K562 (cell line): Measurements from ENCODE around the gene CHURC1. TPM values are rescaled to one million over a fixed set of nuclear protein-coding genes. Genes with fewer than 3 reads are reported as not detected.
A peak's percentile ranks its signal among the peaks of the same experiment; 100 is the strongest.

ENCODE experiments used
- ATAC-seq: fragments of 200-7000 bp; cut with Tn5 transposase; 3 replicates; pipeline ENCODE4 v1.9.1; 2020; ENCODE audit warnings: moderate library complexity
- BruUV-seq: library from RNA; stranded (reverse); fragments of 400-500 nt; replicated peaks from 2 replicates; lab custom pipeline; 2021; lab: Mats Ljungman, UMichigan
- CTCF ChIA-PET: fragments of 300-600 bp; formaldehyde crosslinking; extraction: SDS; loops from one replicate; lab custom pipeline; 2021; ENCODE audit warnings: low intra/inter-chr PET ratio; lab: Yijun Ruan, JAX
- POLR2A ChIA-PET: fragments of 300-600, 350-650 bp; sonication (Branson Sonifier 250); formaldehyde crosslinking; extraction: SDS; loops from one replicate; lab custom pipeline; 2021; ENCODE audit warnings: antibody characterized with exemption, inconsistent platforms; lab: Yijun Ruan, JAX
- DNase-seq, 4 experiments: peaks; one replicate each; pipeline versions ENCODE4 v3.0.0 to v3.0.0-alpha.2; 2011 to 2018; ENCODE audit warnings: low spot score in 3 of 4, mixed read lengths in 3 of 4; ENCODE audit errors: extremely low read depth in 1 of 4
- FAIRE-seq: peaks from 2 replicates; lab custom pipeline; 2011; peaks lifted over from hg19 to GRCh38; lab: Jason Lieb, UNC
- H2AFZ ChIP-seq: 2 replicates; pipeline ENCODE4 v1.6.0; 2011; ENCODE audit warnings: low read depth, low read length, control low read depth, inconsistent platforms
- H3K27ac ChIP-seq: fragments of 200-600 bp; 3 replicates; pipeline ENCODE4 v1.8.0; 2011; ENCODE audit warnings: low read depth, mild to moderate bottlenecking, control low read depth, inconsistent platforms, low read length, moderate library complexity, mixed read lengths; ENCODE audit errors: extremely low read depth
- H3K27me3 ChIP-seq, 2 experiments: fragments of 300-600 bp in 1 of 2; 2 replicates in 1 of 2; 3 replicates in 1 of 2; pipeline versions ENCODE4 v1.6.0 to v1.8.0; 2011; ENCODE audit warnings: inconsistent platforms in 2 of 2, low read length in 2 of 2, mild to moderate bottlenecking in 1 of 2, mixed read lengths in 1 of 2, moderate library complexity in 1 of 2; ENCODE audit not compliant: control insufficient read depth in 2 of 2, insufficient read depth in 2 of 2
- H3K36me3 ChIP-seq: fragments of 300-600 bp; 3 replicates; pipeline ENCODE4 v1.8.0; 2011; ENCODE audit warnings: mild to moderate bottlenecking, low read length, inconsistent platforms; ENCODE audit not compliant: control insufficient read depth, insufficient read depth
- H3K4me1 ChIP-seq, 2 experiments: fragments of 200-600 bp in 1 of 2; replicated peaks in 1 of 2; 2 replicates in 1 of 2; 3 replicates in 1 of 2; pipeline versions ENCODE4 v1.5.1 to v1.8.0; 2011; ENCODE audit warnings: inconsistent platforms in 2 of 2, low read length in 2 of 2, mild to moderate bottlenecking in 1 of 2, mixed read lengths in 1 of 2, moderate library complexity in 1 of 2; ENCODE audit not compliant: control insufficient read depth in 2 of 2, insufficient read depth in 2 of 2
- H3K4me2 ChIP-seq: 2 replicates; pipeline ENCODE4 v1.6.1; 2011; ENCODE audit warnings: low read length, control low read depth, inconsistent platforms, mixed read lengths; ENCODE audit not compliant: insufficient read depth
- H3K4me3 ChIP-seq: fragments of 200-600 bp; sonication (generic), shearing (Covaris generic); 2 replicates; pipeline ENCODE4 v1.5.1; 2016; ENCODE audit warnings: control low read depth, inconsistent platforms
- H3K79me2 ChIP-seq: fragments of 200-600 bp; 3 replicates; pipeline ENCODE4 v1.8.0; 2011; ENCODE audit warnings: low read length, inconsistent platforms; ENCODE audit not compliant: control insufficient read depth, insufficient read depth
- H3K9ac ChIP-seq, 2 experiments: 2 replicates each; pipeline versions ENCODE4 v1.6.0 to v1.6.1; 2011; ENCODE audit warnings: low read depth in 2 of 2, low read length in 2 of 2, control low read depth in 1 of 2, inconsistent platforms in 1 of 2, mild to moderate bottlenecking in 1 of 2, mixed read lengths in 1 of 2; ENCODE audit not compliant: insufficient read depth in 1 of 2
- H3K9me1 ChIP-seq: one replicate; pipeline ENCODE4 v1.6.0; 2011; ENCODE audit warnings: inconsistent platforms, mild to moderate bottlenecking, low read length, moderate library complexity; ENCODE audit not compliant: control insufficient read depth, insufficient read depth
- H3K9me3 ChIP-seq: replicated peaks from 2 replicates; pipeline ENCODE4 v1.5.1; 2011; ENCODE audit warnings: low read depth, low read length, inconsistent platforms; ENCODE audit not compliant: control insufficient read depth, insufficient read depth
- H4K20me1 ChIP-seq: replicated peaks from 2 replicates; pipeline ENCODE4 v1.6.1; 2011; ENCODE audit warnings: low read length, inconsistent platforms, mixed read lengths; ENCODE audit not compliant: control insufficient read depth, insufficient read depth
- ASH1L ChIP-seq: fragments of 450-650 bp; IDR thresholded peaks from 2 replicates; pipeline ENCODE4 v1.6.1; 2018; ENCODE audit warnings: borderline replicate concordance, mild to moderate bottlenecking, low read depth; ENCODE audit not compliant: partially characterized antibody
- BRD9 ChIP-seq: fragments of 450-650 bp; IDR thresholded peaks from 2 replicates; pipeline ENCODE4 v1.6.1; 2018; ENCODE audit warnings: low read depth; ENCODE audit not compliant: partially characterized antibody
- CBX3 ChIP-seq, 2 experiments: IDR thresholded peaks; 1 replicate in 1 of 2; 2 replicates in 1 of 2; pipeline ENCODE4 v1.6.1; 2012; ENCODE audit warnings: inconsistent platforms in 2 of 2, low read length in 2 of 2, borderline replicate concordance in 1 of 2, control low read depth in 1 of 2
- EZH2 ChIP-seq: IDR thresholded peaks from 2 replicates; pipeline ENCODE4 v1.6.1; 2012; ENCODE audit warnings: low read depth, mild to moderate bottlenecking, inconsistent platforms, low read length, borderline replicate concordance
- GATAD2A ChIP-seq: fragments of 450-650 bp; IDR thresholded peaks from 2 replicates; pipeline ENCODE4 v1.6.1; 2017
- MAFF ChIP-seq: IDR thresholded peaks from 2 replicates; pipeline ENCODE4 v1.6.1; 2012; ENCODE audit warnings: low read length, improper control_type of control experiment
- MTF1 ChIP-seq: fragments of 250-450 bp; sonication (Bioruptor Pico); IDR thresholded peaks from 2 replicates; pipeline ENCODE4 v1.9.0; 2021; ENCODE audit warnings: moderate library complexity, mild to moderate bottlenecking, inconsistent platforms, borderline replicate concordance
- PHTF2 ChIP-seq: fragments of 250-450 bp; sonication (Bioruptor Pico); IDR thresholded peaks from 2 replicates; pipeline ENCODE4 v1.5.0; 2021; ENCODE audit warnings: mild to moderate bottlenecking
- PKNOX1 ChIP-seq: fragments of 450-650 bp; IDR thresholded peaks from 2 replicates; pipeline ENCODE4 v1.6.1; 2016
- PRMT5 ChIP-seq: sonication (generic); formaldehyde crosslinking; IDR thresholded peaks from 2 replicates; pipeline ENCODE4 v1.5.0; 2020; ENCODE audit warnings: missing genetic modification reagents
- RFX7 ChIP-seq: fragments of 250-450 bp; sonication (Bioruptor Pico); IDR thresholded peaks from 2 replicates; pipeline ENCODE4 v1.5.1; 2021; ENCODE audit warnings: mild to moderate bottlenecking
- STAT5A ChIP-seq: IDR thresholded peaks from 2 replicates; pipeline ENCODE4 v1.6.1; 2012; ENCODE audit warnings: low read length, inconsistent platforms, borderline replicate concordance
- ZNF24 ChIP-seq: fragments of 450-650 bp; IDR thresholded peaks from 2 replicates; pipeline ENCODE4 v1.6.1; 2016
- ZNF408 ChIP-seq: fragments of 250-450 bp; sonication (Bioruptor Pico); IDR thresholded peaks from 2 replicates; pipeline ENCODE4 v1.4.0; 2020; ENCODE audit warnings: low read depth, mild to moderate bottlenecking, moderate library complexity
- ZNF584 ChIP-seq: fragments of 200-800 bp; sonication (Bioruptor generic); IDR thresholded peaks from 2 replicates; pipeline ENCODE4 v1.6.1; 2016; ENCODE audit warnings: low read depth, mild to moderate bottlenecking, missing genetic modification characterization, missing compliant biosample characterization
- ZNF764 ChIP-seq: fragments of 250-450 bp; sonication (Bioruptor Pico); IDR thresholded peaks from 2 replicates; pipeline ENCODE4 v1.4.0; 2020; ENCODE audit warnings: low read depth, mild to moderate bottlenecking, moderate library complexity
- ZSCAN29 ChIP-seq: fragments of 450-650 bp; IDR thresholded peaks from 2 replicates; pipeline ENCODE4 v1.6.1; 2017
- WGBS: fragments of 100-300 bp; shearing (Covaris generic); methylation state at CpG from one replicate; pipeline ENCODE4 v1.1.6; 2016; ENCODE audit warnings: low coverage, mixed read lengths; ENCODE audit not compliant: insufficient coverage; ENCODE audit errors: missing lambda C conversion rate; 5-methylcytosine and 5-hydroxymethylcytosine counted together
- in situ Hi-C: fragments of 300-500 bp; cut with MboI; formaldehyde crosslinking; loops from 4 replicates; pipeline ENCODE4 v1.15.0; 2018; ENCODE audit warnings: inconsistent platforms, mixed read lengths
- intact Hi-C: fragments of 100-400 bp; cut with micrococcal nuclease; formaldehyde crosslinking; loops from 2 replicates; pipeline ENCODE4 v1.14.2; 2022
- polyA plus RNA-seq, 8 experiments: library from polyadenylated mRNA; depleted of rRNA in 4 of 8; stranded (reverse) in 5 of 8; unstranded in 3 of 8; fragments of >200 nt; fragmentation: Nextera tagmentation in 2 of 8; fragmentation: Illumina TruSeq in 1 of 8; extraction: Ambion mirVana in 2 of 8; extraction: Trizol in 1 of 8; gene quantifications; 2 replicates each; pipeline versions ENCODE4 v1.2.1 to v1.2.3, GENCODE V29; 2011 to 2014; ENCODE audit warnings: inconsistent platforms in 1 of 8, missing spikeins in 1 of 8
- total RNA-seq, 7 experiments: library from RNA; depleted of rRNA in 6 of 7; stranded (reverse); fragments of >200 nt in 6 of 7; fragmentation: Illumina TruSeq in 2 of 7; extraction: Trizol in 2 of 7; gene quantifications; 2 replicates each; pipeline versions ENCODE4 v1.2.1 to v1.2.3, GENCODE V29; 2011 to 2021; ENCODE audit warnings: low replicate concordance in 1 of 7

Gene CHURC1
- total and polyA plus RNA-seq, 9 of the 15 experiments (the other 6 are each of a cell fraction or from before 2014, with no cell fraction given) = 27.3 to 239 (median 45.6) TPM

GRCh38 chr14:64951724-64952123 lies 37.5 kb downstream of the CHURC1 start:
- Histone ChIP-seq H3K9me1 (no peaks in the 10 kb centered on the region), H2AFZ (no peak overlapping the region), H3K9me3 (no peaks in the 10 kb centered on the region), H3K4me3 (no peak overlapping the region), H4K20me1 (no peaks in the 10 kb centered on the region), H3K9ac (0 out of 4 replicates have a peak overlapping the region, but pooled peaks of 1 of the 2 experiments have one; percentile 32), H3K36me3 (no peaks in the 10 kb centered on the region), H3K27ac (no peak overlapping the region), H3K79me2 (no peaks in the 10 kb centered on the region), H3K27me3 (no peaks in the 10 kb centered on the region), H3K4me2 (no peak overlapping the region), H3K4me1 (peaks cover 0 to 3% of the 10 kb centered on the region in 2 experiments; a peak in 2 of 5 replicates)
- ATAC-seq (no peak), DNase-seq (no peak), FAIRE-seq (no peak)
- BruUV-seq = no TSS peak
- TF ChIP-seq PHTF2 (CRISPR knock-in tag) = no peak
- ChIA-PET CTCF (no interaction called here), POLR2A (interaction anchor here (0.6 to 1.5 kb wide), 3 partner anchors 14 to 68 kb away, joined by 3 to 4 read pairs (median 3); no protein-coding TSS in a partner anchor)
- intact Hi-C loops (no loop called here), in situ Hi-C loops (no loop called here)

GRCh38 chr14:64952598-64953309 lies 38.5 kb downstream of the CHURC1 start:
- intact Hi-C loops (no loop called here), in situ Hi-C loops (no loop called here)
- H3K27ac ChIP-seq = no peak overlapping the region
- no peak overlapping the region for H3K4me2 ChIP-seq
- ChIA-PET POLR2A (interaction anchor here (0.5 to 1.3 kb wide), 5 partner anchors 9 to 412 kb away, joined by 3 to 6 read pairs (median 3); no protein-coding TSS in a partner anchor), CTCF (no interaction called here)
- no peak overlapping the region for H3K9ac ChIP-seq
- no peaks in the 10 kb centered on the region for H3K79me2 ChIP-seq
- FAIRE-seq (peak; percentile 90), ATAC-seq (peak; percentile 96), DNase-seq (peak; percentile 42 to 65 (median 53))
- 21% methylated on average over 5 of the region's 7 CpGs for WGBS
- H3K27me3 ChIP-seq = no peaks in the 10 kb centered on the region
- peak overlapping the region; percentile 12; the same call in 1 of the 2 replicates for H2AFZ ChIP-seq
- no peak overlapping the region for H3K4me3 ChIP-seq
- no peaks in the 10 kb centered on the region for H3K9me3 ChIP-seq
- no peaks in the 10 kb centered on the region for H4K20me1 ChIP-seq
- H3K4me1 ChIP-seq = peaks cover 0 to 3% of the 10 kb centered on the region in 2 experiments; a peak in 2 of 5 replicates
- no peaks in the 10 kb centered on the region for H3K9me1 ChIP-seq
- BruUV-seq = no TSS peak
- no peaks in the 10 kb centered on the region for H3K36me3 ChIP-seq
- TF ChIP-seq ZNF24 (no peak), ASH1L (no peak), RFX7 (no peak), ZNF584 (CRISPR knock-in tag) (no peak), STAT5A (no peak), PRMT5 (CRISPR knock-in tag) (no peak), ZSCAN29 (no peak), MAFF (peak; percentile 28; the same call in 1 of the 2 replicates), BRD9 (no peak), EZH2 (no peak), CBX3 (IDR thresholded peaks at IDR 0.05; ENCODE audit: borderline replicate concordance in 1 of 2, low read length in 2 of 2) (no peak), PKNOX1 (no peak), ZNF764 (CRISPR knock-in tag) (peak; percentile 93), MTF1 (CRISPR knock-in tag) (no peak), GATAD2A (no peak), ZNF408 (CRISPR knock-in tag) (no peak)
